Duodenal mucosa (tissue), 2 donors: Measurements from ENCODE around the gene PHF13.
"Not testable (repeated sequence)": the region's sequence is repeated elsewhere in the genome, so short reads cannot be mapped to it uniquely, and the experiment has no call there.

Experiments used
- H3K27ac ChIP-seq: one replicate; pipeline ENCODE4 v1.7.0; 2013; ENCODE audit warnings: low read depth, low read length
- H3K27me3 ChIP-seq, 2 donors: one replicate each; pipeline ENCODE4 v1.7.0; 2013; ENCODE audit warnings: low read length in 2 of 2, control low read depth in 1 of 2; ENCODE audit not compliant: insufficient read depth in 2 of 2, control insufficient read depth in 1 of 2
- H3K36me3 ChIP-seq, 2 donors: one replicate each; pipeline ENCODE4 v1.7.0; 2013; ENCODE audit warnings: low read length in 2 of 2, control low read depth in 1 of 2; ENCODE audit not compliant: insufficient read depth in 2 of 2, control insufficient read depth in 1 of 2
- H3K4me1 ChIP-seq, 2 donors: one replicate each; pipeline ENCODE4 v1.7.0; 2013; ENCODE audit warnings: low read length in 2 of 2, control low read depth in 1 of 2; ENCODE audit not compliant: insufficient read depth in 2 of 2, control insufficient read depth in 1 of 2
- H3K4me3 ChIP-seq, 2 donors: one replicate each; pipeline ENCODE4 v1.7.0; 2013; ENCODE audit warnings: low read length in 2 of 2, low read depth in 1 of 2
- H3K9ac ChIP-seq, 2 donors: one replicate each; pipeline ENCODE4 v1.7.0; 2013; ENCODE audit warnings: low read length in 2 of 2, low read depth in 1 of 2
- H3K9me3 ChIP-seq, 2 donors: one replicate each; pipeline ENCODE4 v1.7.0; 2013; ENCODE audit warnings: low read length in 2 of 2, control low read depth in 1 of 2; ENCODE audit not compliant: control insufficient read depth in 1 of 2

Gene PHF13

DNA sequence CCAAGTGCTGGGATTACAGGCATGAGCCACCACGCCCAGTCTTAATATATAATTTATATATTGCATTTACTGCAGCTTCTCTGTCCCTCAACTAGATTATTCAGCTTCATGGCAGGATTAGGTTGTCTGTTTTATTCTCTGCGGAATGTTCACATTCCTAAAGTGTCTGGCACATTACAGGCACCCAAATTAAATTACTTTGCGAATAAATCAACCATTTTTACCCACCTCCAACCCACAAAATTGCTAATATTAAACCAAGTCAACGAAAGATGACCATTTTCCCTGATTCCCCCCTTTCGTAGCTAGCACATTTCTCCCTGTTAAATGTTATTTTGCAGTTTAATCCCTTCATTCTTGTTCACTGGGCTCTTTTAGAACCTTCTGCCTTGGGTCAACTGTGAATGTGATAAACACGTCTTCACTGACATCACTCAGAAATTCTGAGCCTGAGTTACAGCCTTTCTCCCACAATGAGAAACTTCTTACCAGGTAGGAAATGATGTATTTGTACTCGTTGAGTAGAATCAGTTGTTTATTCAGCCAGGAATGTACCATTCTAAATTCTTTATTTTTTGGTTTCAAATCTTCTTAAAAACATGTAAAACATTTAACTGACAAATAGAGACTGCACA lies 47.0 kb downstream of the PHF13 start:
- Histone ChIP-seq H3K4me3 (no peak overlapping the region), H3K4me1 (no peaks in the 10 kb centered on the region), H3K9me3 (no peaks in the 10 kb centered on the region), H3K27me3 (no peaks in the 10 kb centered on the region), H3K9ac (no peak overlapping the region), H3K27ac (no peak overlapping the region), H3K36me3 (peaks cover 6 to 19% of the 10 kb centered on the region in 2 donors)

DNA sequence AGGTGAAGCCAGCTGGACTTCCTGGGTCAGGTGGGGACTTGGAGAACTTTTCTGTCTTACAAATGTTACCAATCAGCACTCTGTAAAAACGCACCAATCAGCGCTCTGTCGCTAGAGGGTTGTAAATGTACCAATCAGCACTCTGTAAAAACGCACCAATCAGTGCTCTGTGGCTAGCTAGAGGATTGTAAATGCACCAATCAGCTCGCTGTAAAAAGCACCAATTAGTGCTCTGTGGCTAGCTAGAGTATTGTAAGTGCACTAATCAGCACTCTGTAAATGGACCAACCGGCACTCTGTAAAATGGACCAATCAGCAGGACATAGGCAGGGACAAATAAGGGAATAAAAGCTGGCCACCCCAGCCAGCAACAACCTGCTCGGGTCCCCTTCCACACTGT lies 48.9 kb downstream of the PHF13 start:
- not testable (repeated sequence) for H3K9ac ChIP-seq, H3K4me1 ChIP-seq, H3K27me3 ChIP-seq, H3K27ac ChIP-seq, H3K9me3 ChIP-seq, H3K4me3 ChIP-seq
- H3K36me3 ChIP-seq = peaks cover 21 to 28% of the 10 kb centered on the region in 2 donors

DNA sequence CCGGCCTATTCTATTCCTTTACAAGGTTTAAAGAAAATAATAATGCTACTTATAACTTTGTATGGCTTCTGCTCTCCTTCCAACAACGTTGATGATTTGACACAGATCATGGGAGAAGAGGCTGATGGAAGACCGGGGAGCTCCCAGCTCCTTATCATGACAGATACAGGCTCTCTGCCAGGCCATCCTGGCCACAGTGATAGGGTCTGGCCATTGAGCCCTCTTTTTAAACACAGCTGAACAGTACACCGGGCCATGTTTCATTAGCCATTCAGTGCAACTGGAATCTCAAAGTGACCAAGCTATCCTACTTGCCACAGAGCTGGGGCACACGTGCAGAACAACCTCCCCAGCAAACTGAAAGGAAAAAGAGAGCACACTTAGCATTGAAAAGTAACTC lies 53.2 kb downstream of the PHF13 start:
- Histone ChIP-seq H3K36me3 (peaks cover 24 to 28% of the 10 kb centered on the region in 2 donors), H3K9me3 (no peaks in the 10 kb centered on the region), H3K27me3 (no peaks in the 10 kb centered on the region), H3K4me1 (no peaks in the 10 kb centered on the region), H3K4me3 (no peak overlapping the region), H3K27ac (no peak overlapping the region), H3K9ac (no peak overlapping the region)

DNA sequence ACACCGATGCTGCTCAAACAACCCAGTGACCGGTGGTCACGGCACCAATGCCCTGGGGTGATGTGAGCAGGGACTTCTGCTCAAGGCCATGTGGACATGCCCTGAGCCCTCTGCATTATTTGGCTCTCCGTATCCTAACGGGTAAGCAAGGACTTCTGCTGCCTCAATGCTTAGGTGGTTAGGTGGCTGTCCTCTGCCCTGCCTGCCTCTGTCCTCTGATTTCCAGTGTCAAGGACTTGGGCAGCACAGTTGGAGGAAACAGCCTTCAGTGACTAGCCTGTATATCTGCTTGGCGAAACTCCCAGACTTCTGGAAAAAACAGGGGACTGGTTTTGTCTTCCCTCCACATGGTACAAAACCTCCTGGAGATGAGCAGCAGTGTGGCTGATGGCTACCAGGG lies 53.6 kb downstream of the PHF13 start:
- Histone ChIP-seq H3K27ac (no peak overlapping the region), H3K4me1 (no peaks in the 10 kb centered on the region), H3K4me3 (no peak overlapping the region), H3K36me3 (peaks cover 24 to 28% of the 10 kb centered on the region in 2 donors), H3K27me3 (no peaks in the 10 kb centered on the region), H3K9ac (no peak overlapping the region), H3K9me3 (no peaks in the 10 kb centered on the region)

DNA sequence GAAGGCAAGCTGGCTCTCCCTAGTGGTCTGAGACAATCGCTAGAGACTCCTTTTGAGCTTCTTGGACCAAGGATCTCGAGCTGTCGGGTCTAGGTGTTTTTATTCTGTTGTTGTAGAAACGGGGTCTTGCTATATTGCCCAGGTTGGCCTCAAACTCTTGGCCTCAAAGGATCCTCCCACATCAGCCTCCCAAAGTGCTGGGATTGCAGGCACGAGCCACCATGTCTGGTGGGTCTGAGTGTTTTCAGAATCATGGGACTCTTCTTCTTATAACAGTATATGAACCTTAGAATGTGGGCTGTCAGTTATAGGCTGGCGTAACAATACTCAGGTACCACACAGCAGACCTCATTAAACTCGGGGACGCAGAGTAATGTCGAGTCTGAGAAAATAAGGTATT lies 55.0 kb downstream of the PHF13 start:
- Histone ChIP-seq H3K27ac (no peak overlapping the region), H3K4me3 (no peak overlapping the region), H3K9ac (no peak overlapping the region), H3K27me3 (no peaks in the 10 kb centered on the region), H3K4me1 (no peaks in the 10 kb centered on the region), H3K36me3 (peaks cover 24% of the 10 kb centered on the region in 2 donors), H3K9me3 (no peaks in the 10 kb centered on the region)

DNA sequence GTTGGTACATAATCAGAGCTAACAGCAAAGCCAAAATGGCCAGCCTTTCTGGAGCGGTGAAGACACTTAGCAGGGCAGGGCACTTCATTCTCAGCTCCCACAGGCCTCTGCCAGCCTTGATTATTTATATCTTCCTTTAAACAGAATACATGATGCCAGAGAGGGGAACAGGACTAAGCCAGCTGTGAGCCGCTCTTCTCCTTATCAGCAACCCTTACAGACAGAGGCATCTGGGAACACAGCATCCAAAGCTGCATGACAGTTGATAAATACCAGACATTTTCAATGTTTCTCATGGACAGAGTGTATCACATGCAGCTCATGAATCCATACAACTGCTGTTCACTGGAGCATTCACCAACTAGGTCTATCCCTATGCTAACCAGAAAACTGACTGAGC lies 59.0 kb downstream of the PHF13 start:
- no peak overlapping the region for H3K9ac ChIP-seq

More for the DNA sequence above, 59.0 kb downstream of the PHF13 start:
- Histone ChIP-seq H3K36me3 (peaks cover 6 to 35% of the 10 kb centered on the region in 2 donors), H3K27ac (no peak overlapping the region), H3K4me3 (no peak overlapping the region), H3K4me1 (no peaks in the 10 kb centered on the region), H3K9me3 (no peaks in the 10 kb centered on the region), H3K27me3 (no peaks in the 10 kb centered on the region)
